Effector CD4-positive, alpha-beta T cell (primary cell): ENCODE results near the gene RPL37.
"Not testable (repeated sequence)": the region's sequence is repeated elsewhere in the genome, so short reads cannot be mapped to it uniquely, and the experiment has no call there.

Source experiments
- DNase-seq: peaks from one replicate; pipeline ENCODE4 v3.0.0-alpha.2; 2020
- total RNA-seq: gene quantifications from one replicate; lab custom pipeline; 2026; lab: John Stamatoyannopoulos, UW

Gene RPL37
- 493 reads per million, percentile 98 among the genes with 10 or more reads in this experiment for total RNA-seq

- DNase-seq, result peak; percentile 84
Observed at GRCh38 chr5:40834849-40835787, at the start of gene RPL37. RPL37 (minus strand) TSS chr5:40835222; CDS start chr5:40835185, 37 bp downstream.

DNA sequence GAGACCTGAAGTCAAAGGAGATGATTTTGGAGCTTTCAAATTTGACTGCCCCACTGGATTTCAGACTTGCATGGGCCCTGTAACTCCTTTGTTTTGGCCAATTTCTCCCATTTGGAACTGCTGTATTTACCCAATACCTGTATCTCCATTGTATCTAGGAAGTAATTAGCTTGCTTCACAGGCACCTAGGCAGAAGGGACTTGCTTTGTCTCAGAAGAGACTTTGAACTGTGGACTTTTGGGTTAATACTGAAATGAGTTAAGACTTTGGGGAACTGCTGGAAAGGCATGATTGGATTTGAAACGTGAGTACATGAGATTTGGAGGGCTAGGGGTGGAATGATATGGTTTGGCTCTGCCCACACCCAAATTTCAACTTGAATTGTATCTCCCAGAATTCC lies 48.0 kb upstream of the RPL37 start:
- not testable (repeated sequence) for DNase-seq

GRCh38 chr5:40882291-40882690 lies 47.3 kb upstream of the RPL37 start:
- no peak for DNase-seq

- DNase-seq, result no peak
Observed at GRCh38 chr5:40879163-40879942, 44.3 kb upstream of the RPL37 start.

DNA sequence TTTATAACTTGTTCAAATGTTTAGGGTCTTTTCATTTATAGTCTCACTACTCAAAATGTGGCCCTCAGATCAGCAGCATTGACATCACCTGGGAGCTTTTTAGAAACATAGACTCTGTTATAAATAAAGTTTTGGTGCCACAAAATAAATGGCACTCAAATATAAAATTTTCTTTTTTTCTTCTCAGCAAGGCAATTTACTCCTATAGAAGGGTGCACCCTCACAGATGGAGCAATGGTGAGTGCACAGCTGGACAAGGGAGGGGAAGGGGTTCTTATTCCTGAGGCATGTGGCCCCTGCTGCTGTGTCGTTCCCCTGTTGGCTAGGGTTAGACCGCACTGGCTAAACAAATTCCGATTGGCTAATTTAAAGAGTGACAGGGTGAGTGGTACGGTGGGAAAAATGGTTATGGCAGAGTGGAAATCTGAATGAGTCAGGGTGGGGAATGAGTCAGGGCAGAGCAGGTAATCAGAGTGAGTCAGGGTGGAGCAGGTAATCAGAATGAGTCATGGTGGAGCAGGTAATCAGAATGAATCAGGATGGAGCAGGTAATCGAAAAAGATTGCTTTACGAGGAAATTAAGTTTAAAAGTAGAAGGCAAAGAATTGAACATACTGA lies 42.5 kb upstream of the RPL37 start:
- DNase-seq, result no peak

GRCh38 chr5:40875958-40876357 lies 40.9 kb upstream of the RPL37 start:
- no peak for DNase-seq

DNA sequence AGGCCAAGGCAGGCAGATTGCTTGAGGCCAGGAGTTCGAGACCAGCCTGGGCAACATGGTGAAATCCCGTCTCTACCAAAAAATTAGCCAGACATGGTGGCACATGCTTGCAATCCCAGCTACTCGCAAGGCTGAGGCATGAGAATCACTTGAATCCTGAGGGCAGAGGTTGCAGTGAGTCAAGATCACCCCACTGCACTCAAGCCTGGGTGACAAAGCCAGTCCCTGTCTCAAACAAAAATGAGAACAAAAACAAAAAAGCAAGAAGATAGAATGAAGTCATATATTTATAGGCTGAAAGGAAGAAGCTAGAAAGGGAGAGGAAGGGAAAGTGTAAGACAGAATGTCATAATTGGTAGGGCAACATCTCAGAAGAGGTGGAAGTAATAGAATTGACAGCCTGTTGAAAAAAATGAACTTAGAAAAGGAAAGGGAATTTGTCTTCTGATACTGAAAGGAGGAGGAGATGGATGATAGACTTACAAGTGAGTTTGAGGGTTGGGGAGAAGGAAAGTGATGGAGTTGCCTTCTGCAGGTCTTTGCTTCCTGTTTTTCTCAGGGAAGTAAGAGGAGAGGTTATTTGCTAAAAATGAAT lies 38.4 kb upstream of the RPL37 start:
- DNase-seq, result no peak

DNA sequence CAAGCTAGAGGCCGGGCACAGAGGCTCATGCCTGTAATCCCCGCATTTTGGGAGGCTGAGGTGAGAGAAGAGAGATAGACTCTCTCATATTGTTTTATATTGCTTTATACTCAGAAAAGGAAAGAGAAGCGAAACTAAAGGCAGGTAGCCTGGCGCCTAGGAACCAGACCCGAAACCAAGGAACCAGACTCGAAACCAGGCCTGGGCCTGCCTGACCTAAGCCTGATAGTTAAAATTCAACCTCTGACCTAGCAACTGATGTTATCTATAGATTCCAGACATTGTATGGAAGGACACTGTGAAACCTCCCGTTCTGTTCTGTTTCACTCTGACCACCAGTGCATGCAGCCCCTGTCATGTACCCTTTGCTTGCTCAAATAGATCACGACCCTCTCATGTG lies 37.2 kb upstream of the RPL37 start:
- DNase-seq, result not testable (repeated sequence)

GRCh38 chr5:40871177-40871576 lies 36.2 kb upstream of the RPL37 start:
- no peak for DNase-seq

- DNase-seq, result no peak
Observed at GRCh38 chr5:40869384-40869783, 34.4 kb upstream of the RPL37 start.

- no peak for DNase-seq
Observed at GRCh38 chr5:40866844-40867243, 31.8 kb upstream of the RPL37 start.

DNA sequence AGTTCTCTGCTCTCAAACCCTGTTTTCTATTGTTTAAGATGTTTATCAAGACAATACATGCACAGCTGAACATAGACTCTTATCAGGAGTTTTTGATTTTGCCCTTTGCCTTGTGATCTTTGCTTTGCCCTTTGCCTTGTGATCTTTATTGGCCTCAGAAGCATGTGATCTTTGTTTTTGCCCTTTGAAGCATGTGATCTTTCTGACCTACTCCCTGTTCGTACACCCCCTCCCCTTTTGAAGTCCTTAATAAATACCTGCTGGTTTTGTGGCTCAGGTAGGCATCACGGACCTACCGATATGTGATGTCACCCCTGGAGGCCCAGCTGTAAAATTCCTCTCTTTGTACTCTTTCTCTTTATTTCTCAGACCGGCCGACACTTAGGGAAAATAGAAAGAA lies 30.0 kb upstream of the RPL37 start:
- not testable (repeated sequence) for DNase-seq

DNA sequence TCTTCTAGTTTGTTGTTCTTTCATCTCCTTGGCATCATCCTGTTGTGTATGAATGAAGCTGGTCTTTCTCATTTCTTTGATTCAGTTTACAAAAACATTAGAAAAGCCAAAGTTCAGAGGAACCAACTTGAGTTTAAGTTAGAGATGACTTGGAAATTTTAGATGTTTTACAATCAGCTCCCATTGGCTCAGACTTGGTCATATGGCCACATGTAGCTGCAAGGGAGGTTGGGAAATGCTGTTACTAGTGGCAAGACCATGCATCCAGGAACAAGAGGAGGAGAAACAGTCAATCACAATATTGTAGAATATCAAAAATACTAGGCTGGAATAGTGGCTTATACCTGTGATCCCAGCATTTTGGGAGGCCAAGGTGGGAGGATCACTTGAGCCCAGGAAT lies 25.7 kb upstream of the RPL37 start:
- DNase-seq, result no peak

DNA sequence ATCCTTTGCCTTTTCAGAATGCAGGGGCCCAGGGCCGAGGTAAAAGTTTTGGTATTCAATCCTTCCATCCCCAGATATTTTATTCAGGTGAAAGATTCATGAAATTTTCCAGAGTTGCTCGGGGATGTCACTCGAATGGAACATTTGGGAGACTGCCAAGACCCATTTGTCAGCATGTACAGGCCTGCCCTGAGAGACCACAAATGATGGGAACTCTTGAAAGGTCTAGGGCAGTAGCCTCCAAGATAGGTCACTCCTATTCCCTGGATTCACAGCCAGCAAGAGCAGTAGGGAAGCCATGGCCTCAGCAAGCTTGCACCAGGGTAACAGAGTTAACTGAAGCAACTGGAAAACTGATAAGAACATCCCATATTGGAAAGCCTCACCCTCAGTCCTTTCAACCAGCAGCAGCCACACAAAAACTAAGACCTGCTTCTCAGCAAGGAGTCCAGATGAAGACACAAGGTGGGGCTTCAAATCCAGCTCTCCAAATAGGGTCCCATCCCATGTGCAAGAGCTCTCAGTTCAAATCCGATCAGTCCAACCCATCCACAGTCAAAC lies 18.7 kb upstream of the RPL37 start:
- no peak for DNase-seq

DNA sequence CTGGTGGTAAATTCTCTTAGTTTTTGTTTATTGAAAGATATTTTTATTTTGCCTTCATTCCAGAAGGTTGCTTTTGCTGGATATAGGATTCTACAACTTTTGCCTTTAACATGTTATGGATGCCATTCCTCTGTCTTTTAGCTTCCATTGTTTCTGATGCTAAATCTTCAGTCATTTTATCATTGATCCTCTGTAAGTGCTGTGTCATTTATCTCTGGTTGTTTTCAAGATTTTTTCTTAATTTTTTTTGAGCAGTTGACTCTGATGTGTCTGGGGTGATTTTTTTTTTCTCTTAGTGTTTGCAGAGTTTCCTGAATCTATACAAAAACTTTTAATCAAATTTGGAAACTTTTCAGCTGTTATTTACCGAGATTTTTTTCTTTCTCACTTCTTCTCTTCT lies 12.5 kb upstream of the RPL37 start:
- DNase-seq, result no peak

DNA sequence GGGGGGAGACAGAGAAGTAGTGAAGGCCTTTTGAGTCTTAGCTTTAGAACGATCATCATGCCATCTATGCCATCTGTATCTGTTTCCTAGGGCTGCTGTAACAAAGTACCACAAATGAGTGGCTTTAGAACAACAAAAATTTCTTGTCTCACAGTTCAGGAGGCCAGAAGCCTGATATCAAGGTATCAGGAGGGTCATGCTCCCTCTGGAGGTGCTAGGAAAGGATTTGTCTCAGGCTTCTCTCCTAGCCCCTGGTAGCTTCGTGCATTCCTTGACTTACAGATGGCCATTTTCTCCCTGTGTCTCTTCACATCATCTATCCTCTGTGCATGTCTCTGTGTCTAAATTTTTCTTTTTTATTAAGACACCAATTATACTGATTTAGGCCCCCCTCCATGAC lies 11.3 kb upstream of the RPL37 start:
- DNase-seq, result no peak

- no peak for DNase-seq
Observed at GRCh38 chr5:40844565-40844964, 9.5 kb upstream of the RPL37 start.

DNA sequence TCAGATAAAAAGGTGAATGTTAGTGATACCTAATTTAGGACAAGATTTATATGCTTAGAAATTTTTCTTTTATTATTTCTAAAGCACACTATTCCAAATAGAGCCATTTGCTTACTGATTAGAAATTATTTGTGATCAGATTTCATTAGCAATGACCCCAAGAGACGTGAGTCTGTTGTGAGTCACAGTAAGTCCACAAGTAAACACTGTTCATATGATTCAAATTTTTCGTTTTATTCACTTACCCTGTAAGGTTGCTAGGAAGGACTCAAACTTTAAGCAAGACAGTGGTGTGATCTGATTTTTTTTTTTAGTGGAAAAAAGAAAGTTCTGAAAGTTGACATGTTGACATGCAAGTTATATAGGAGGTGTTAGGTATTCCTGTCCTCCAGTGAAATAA lies 7.3 kb upstream of the RPL37 start:
- no peak for DNase-seq

GRCh38 chr5:40841068-40841805 lies 6.2 kb upstream of the RPL37 start, which contains the start of gene CARD6:
CARD6 (plus strand) TSS chr5:40841367; CDS start chr5:40841383, 16 bp downstream.
- DNase-seq, result no peak

- no peak for DNase-seq
Observed at GRCh38 chr5:40838086-40838485, 3.1 kb upstream of the RPL37 start.

- peak; percentile 56 for DNase-seq
Observed at GRCh38 chr5:40834391-40834848, 602 bp downstream of the RPL37 start.
